HG03045 (cell line): Measurements from ENCODE around the gene UGT2B15.
"Not testable (repeated sequence)": the region's sequence is repeated elsewhere in the genome, so short reads cannot be mapped to it uniquely, and the experiment has no call there.

Experiments
- ATAC-seq: cut with Tn5 transposase; IDR thresholded peaks from one replicate; pipeline ENCODE4 v1.9.1; 2021; ENCODE audit warnings: mild to moderate bottlenecking, moderate library complexity; ENCODE audit not compliant: unreplicated experiment

The UGT2B15 gene

DNA sequence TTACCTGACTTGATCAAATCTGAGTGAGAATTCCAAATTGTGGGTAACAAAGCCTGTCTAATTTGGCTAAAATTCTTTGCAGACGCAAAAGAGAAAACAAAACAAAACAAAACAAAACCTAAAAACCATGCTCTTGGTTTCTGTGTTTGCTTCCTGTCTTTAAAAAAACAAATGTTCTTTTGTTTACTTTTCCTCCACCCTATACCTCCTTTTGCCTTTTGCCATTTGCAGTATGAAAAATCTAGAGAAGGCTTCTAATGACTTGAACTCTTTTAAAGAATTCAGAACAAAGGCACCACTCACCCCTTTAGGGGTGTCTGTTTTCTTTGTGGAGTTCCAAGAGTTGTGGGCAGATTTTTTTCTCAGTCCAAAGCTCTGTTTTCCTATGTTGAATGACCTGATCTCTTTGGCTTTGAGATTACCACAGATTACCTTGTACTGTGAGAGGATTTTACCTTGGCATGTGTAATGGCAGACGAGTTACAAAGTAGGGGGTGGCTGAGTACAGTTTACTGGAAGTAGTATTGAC, 13.9 kb downstream of the UGT2B15 start:
- ATAC-seq, result peak; percentile 62

DNA sequence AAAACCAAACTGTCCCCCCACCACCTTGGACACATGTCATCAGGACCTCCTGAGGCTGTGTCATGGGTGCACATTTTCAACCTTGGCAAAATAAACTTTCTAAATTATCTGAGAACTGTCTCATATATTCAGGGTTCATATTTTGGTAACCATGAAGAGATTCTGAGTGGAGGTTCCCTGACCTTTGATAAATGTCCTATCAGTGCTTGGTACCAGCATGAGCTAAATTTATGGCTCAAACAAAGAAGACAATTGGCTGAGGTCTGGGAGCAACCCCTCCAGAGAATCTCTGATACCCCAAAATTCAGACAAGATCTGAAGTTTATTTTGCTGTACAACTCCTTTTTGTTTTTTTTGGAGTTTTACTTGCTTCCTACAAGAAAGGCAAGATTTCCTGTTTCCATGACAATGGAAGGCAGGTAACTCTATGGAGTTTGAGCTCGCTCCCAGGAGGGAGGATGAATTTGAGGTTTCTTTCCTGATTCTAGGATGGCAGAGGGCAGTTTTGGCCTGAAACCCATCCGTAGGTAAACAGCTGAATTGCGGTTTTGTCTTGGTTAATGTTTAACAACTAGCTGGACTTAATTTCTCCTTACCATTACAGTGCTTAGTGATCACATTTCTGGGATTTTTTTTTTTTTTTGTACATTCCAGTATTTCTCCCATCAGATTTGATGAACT, 14.5 kb downstream of the UGT2B15 start:
- peak; percentile 3 for ATAC-seq

GRCh38 chr4:68654946-68655721, 15.3 kb downstream of the UGT2B15 start:
- no peak for ATAC-seq

GRCh38 chr4:68651932-68652331, 18.5 kb downstream of the UGT2B15 start:
- ATAC-seq, result no peak

DNA sequence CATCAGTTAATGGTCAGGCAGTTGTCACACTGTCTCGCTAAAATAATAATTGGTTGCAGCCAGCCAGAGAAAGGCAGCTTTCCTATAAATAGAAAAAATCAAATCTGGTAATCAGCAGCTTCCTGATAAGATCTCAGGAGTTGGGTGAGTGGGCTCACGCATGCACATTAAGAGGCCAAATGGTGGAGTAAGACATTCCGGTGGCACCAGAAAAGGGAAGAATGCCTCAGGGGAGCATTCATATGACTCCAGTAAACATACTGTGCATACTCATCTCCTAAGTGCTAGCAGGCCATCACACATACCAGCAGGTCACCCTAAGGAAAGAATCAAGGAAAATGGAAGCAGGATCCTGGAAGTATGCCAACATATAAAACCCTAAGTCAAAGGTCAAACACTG, 40.1 kb downstream of the UGT2B15 start:
- no peak for ATAC-seq

GRCh38 chr4:68622731-68623130, 47.7 kb downstream of the UGT2B15 start:
- ATAC-seq, result not testable (repeated sequence)

DNA sequence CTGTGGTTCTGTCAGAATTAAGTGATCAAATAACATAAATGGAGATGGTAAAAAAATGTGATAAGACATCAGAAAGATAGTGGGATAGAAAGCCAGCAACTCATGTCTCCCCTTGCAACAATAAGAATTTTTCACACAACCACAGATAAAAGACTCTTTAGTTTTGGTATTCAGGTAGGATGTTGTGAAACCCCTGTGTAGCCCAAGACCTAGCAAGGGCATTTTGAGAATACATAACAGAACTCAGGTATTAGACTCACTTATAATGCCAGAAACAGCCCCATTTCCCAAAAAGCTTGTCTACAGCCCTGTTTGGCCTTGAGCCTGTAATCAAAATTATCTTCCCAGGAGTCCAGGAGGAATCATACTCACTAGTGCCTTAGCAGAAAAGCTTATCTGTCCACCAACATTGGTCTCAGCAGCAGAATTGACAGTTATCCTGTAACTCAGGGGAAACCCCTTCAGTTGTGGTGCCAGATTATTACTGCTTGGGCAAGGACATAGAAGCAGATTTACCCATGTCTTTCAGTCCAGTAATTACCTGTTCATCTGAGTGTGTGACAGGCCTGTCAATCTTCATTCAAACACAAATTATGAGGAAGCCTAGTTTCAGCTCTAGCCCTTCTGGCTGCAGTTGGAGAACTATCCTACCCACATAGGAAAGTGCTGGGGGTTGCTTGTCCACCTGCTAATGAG, 53.3 kb downstream of the UGT2B15 start:
- no peak for ATAC-seq

- no peak for ATAC-seq
These were observed 54.6 kb downstream of the UGT2B15 start for GRCh38 chr4:68615699-68616422.

GRCh38 chr4:68613752-68614151, 56.7 kb downstream of the UGT2B15 start:
- no peak for ATAC-seq

DNA sequence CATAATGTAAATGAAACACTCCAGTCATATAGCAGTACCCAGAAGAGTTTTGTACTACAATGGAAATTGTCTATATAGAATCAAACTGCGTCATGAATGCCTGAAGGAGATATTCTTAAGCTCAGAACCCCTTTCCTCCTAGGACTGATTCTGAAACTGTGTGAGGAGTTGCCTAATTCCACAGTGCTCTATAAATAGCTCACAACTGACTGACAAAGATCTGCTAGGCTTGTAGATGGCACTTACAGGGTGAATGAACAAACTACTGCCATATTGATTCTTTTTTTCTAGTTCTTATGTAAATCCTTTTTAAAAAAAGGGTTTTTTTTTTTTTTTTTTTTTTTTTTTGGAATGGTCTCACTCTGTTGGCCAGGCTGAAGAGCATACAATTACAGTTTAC, 64.2 kb downstream of the UGT2B15 start:
- ATAC-seq, result no peak

GRCh38 chr4:68599150-68599549, 71.3 kb downstream of the UGT2B15 start:
- ATAC-seq, result no peak

DNA sequence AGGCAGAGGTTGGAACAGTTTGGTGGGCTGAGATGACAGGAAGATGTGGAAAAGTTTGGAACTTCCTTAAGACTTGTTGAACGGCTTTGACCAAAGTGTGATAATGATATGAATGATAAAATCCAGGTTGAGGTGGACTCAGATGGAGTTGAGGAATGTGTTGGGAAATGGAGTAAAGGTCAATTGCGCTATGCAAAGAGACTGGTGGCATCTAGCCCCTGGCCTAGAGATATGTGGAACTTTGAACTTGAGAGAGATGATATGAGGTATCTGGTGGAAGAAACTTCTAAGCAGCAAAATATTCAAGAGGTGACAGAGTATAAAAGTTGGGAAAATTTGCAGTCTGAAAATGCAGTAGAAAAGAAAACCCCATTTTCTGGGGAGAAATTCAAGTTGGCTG, 73.0 kb downstream of the UGT2B15 start:
- ATAC-seq, result no peak
